Peyer's patch (tissue), 4 donors: ENCODE data around the gene LY6G6C. TPM values are rescaled to one million over a fixed set of nuclear protein-coding genes. Genes with fewer than 3 reads are reported as not detected.

Source experiments
- DNase-seq, 3 donors: peaks; one replicate each; pipeline ENCODE4 v3.0.0-alpha.2; 2017 to 2019
- H3K27ac ChIP-seq, 4 donors: fragments of 200-600 bp; sonication (generic); one replicate each; pipeline ENCODE4 v1.5.1; 2016 to 2019
- H3K27me3 ChIP-seq, 2 donors: fragments of 200-600 bp; sonication (generic); one replicate each; pipeline ENCODE4 v1.5.1; 2019
- H3K36me3 ChIP-seq, 3 donors: fragments of 200-600 bp; sonication (generic); one replicate each; pipeline ENCODE4 v1.5.1; 2016 to 2019
- H3K4me1 ChIP-seq, 4 donors: fragments of 200-600 bp; sonication (generic); one replicate each; pipeline ENCODE4 v1.5.1; 2016 to 2019
- H3K4me3 ChIP-seq, 4 donors: fragments of 200-600 bp; sonication (generic); 1 replicate in 3 of 4; 2 replicates in 1 of 4; pipeline ENCODE4 v1.5.1; 2016 to 2019; ENCODE audit warnings: mild to moderate bottlenecking in 1 of 4
- H3K9me3 ChIP-seq, 4 donors: fragments of 200-600 bp; sonication (generic); one replicate each; pipeline ENCODE4 v1.5.1; 2016 to 2019; ENCODE audit warnings: mild to moderate bottlenecking in 1 of 4
- CTCF ChIP-seq, 6 experiments: fragments of 450-650 bp in 4 of 6; fragments of 200-600 bp in 2 of 6; sonication (generic) in 1 of 6; IDR thresholded peaks; one replicate each; pipeline ENCODE4 v1.5.1; 2017 to 2019; ENCODE audit warnings: antibody characterized with exemption in 6 of 6, mild to moderate bottlenecking in 3 of 6, moderate library complexity in 1 of 6
- POLR2A ChIP-seq, 2 donors: fragments of 450-650 bp; IDR thresholded peaks; one replicate each; pipeline ENCODE4 v1.5.1; 2017; ENCODE audit warnings: antibody characterized with exemption in 2 of 2, mild to moderate bottlenecking in 2 of 2, moderate library complexity in 2 of 2
- total RNA-seq, 4 donors: library from RNA; depleted of rRNA; stranded (reverse); fragments of >200 nt; gene quantifications; one replicate each; pipeline ENCODE4 v1.1.0, GENCODE V29; 2016

Gene LY6G6C
- total RNA-seq, 4 donors from 2014 or later, result not detected

GRCh38 chr6:31686483-31686882 lies 35.1 kb downstream of the LY6G6C start:
- no peak for DNase-seq
- H3K9me3 ChIP-seq, result no peaks in the 10 kb centered on the region
- H3K36me3 ChIP-seq, result peaks cover 0 to 59% (median 0%) of the 10 kb centered on the region in 3 donors

GRCh38 chr6:31683591-31683990 lies 38.0 kb downstream of the LY6G6C start:
- peaks cover 0 to 31% (median 0%) of the 10 kb centered on the region in 3 donors for H3K36me3 ChIP-seq
- no peaks in the 10 kb centered on the region for H3K27me3 ChIP-seq
- H3K4me1 ChIP-seq, result peaks cover 0 to 25% (median 3%) of the 10 kb centered on the region in 4 donors
- no peak for TF ChIP-seq CTCF (IDR thresholded peaks at IDR 0.05)
- no peak for TF ChIP-seq POLR2A (IDR thresholded peaks at IDR 0.05)
- no peak for DNase-seq
- peak overlapping the region in 3 of 4 donors; percentile 55 to 81 (median 70) for H3K27ac ChIP-seq
- no peaks in the 10 kb centered on the region for H3K9me3 ChIP-seq
- peak overlapping the region in 1 of 4 donors; percentile 45 for H3K4me3 ChIP-seq

More at GRCh38 chr6:31686483-31686882, 35.1 kb downstream of the LY6G6C start:
- Histone ChIP-seq H3K27me3 (no peaks in the 10 kb centered on the region), H3K27ac (no peak overlapping the region), H3K4me1 (peaks cover 0 to 16% (median under 1%) of the 10 kb centered on the region in 4 donors), H3K4me3 (no peak overlapping the region)
- no peak for TF ChIP-seq POLR2A (IDR thresholded peaks at IDR 0.05)
- TF ChIP-seq CTCF (IDR thresholded peaks at IDR 0.05), result no peak

- H3K4me3 ChIP-seq, result peak overlapping the region; percentile 41 to 69 (median 60)
- H3K4me1 ChIP-seq, result peaks cover 0 to 25% (median 3%) of the 10 kb centered on the region in 4 donors
- peaks cover 0 to 7% (median 0%) of the 10 kb centered on the region in 3 donors for H3K36me3 ChIP-seq
- TF ChIP-seq POLR2A (IDR thresholded peaks at IDR 0.05), result no peak
- peak in 2 of 6 experiments; percentile 5 to 12 for TF ChIP-seq CTCF (IDR thresholded peaks at IDR 0.05)
- peak overlapping the region; percentile 59 to 77 (median 69) for H3K27ac ChIP-seq
- H3K27me3 ChIP-seq, result no peaks in the 10 kb centered on the region
- H3K9me3 ChIP-seq, result no peaks in the 10 kb centered on the region
- peak; percentile 50 to 67 (median 65) for DNase-seq
Measured at GRCh38 chr6:31681135-31681671, 40.3 kb downstream of the LY6G6C start.

- Histone ChIP-seq H3K4me3 (peak within 1 kb of the TSS; percentile 41 to 69 (median 60)), H3K36me3 (no peaks in the 10 kb centered on the region), H3K9me3 (no peaks in the 10 kb centered on the region), H3K27me3 (no peaks in the 10 kb centered on the region), H3K27ac (peak within 1 kb of the TSS; percentile 59 to 77 (median 69)), H3K4me1 (peaks cover 0 to 25% (median 3%) of the 10 kb centered on the region in 4 donors)
- peak; percentile 47 to 88 (median 82) for TF ChIP-seq CTCF (IDR thresholded peaks at IDR 0.05)
- TF ChIP-seq POLR2A (IDR thresholded peaks at IDR 0.05), result peak in 1 of 2 donors; percentile 17
- peak; percentile 78 to 92 (median 83) for DNase-seq
Measured at GRCh38 chr6:31680226-31681134, 41.1 kb downstream of the LY6G6C start, which contains the start of gene LY6G5C. TSS of gene LY6G5C (minus strand) at chr6:31681067. CDS start at chr6:31680373, 694 bp downstream.

GRCh38 chr6:31677955-31678354 lies 43.6 kb downstream of the LY6G6C start:
- H3K4me1 ChIP-seq, result peaks cover 0 to 25% (median 3%) of the 10 kb centered on the region in 4 donors
- H3K9me3 ChIP-seq, result no peaks in the 10 kb centered on the region
- peaks cover 0 to 4% (median 0%) of the 10 kb centered on the region in 3 donors for H3K36me3 ChIP-seq
- H3K4me3 ChIP-seq, result no peak overlapping the region
- TF ChIP-seq CTCF (IDR thresholded peaks at IDR 0.05) (no peak), POLR2A (IDR thresholded peaks at IDR 0.05) (no peak)
- no peak overlapping the region for H3K27ac ChIP-seq
- H3K27me3 ChIP-seq, result no peaks in the 10 kb centered on the region
- DNase-seq, result no peak
